GM18499 (cell line): Measurements from ENCODE around the gene ADAMTS6.
"Not testable (repeated sequence)": the region's sequence is repeated elsewhere in the genome, so short reads cannot be mapped to it uniquely, and the experiment has no call there.

Experiments used
- ATAC-seq: cut with Tn5 transposase; IDR thresholded peaks from one replicate; pipeline ENCODE4 v1.9.1; 2021; ENCODE audit warnings: moderate number of reproducible peaks; ENCODE audit not compliant: insufficient read depth, unreplicated experiment

Gene ADAMTS6

DNA sequence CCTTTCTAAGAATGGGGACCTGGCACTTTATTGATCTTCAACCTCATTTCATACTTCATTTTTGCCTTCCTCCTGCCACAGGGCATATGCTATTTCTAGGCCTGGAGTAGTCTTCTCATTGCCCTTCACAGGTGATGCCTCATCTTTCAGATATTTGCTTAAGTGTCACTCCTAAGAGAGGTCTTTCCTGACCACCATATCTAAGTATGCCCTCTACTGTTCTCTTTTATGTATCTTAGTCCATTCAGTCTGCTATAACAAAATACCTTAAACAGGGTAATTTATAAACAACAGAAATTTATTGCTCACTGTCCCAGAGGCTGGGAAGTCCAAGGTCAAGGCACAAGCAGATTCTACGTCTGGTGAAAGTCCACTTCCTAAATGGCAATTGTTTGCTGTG, 99.1 kb downstream of the ADAMTS6 start:
- ATAC-seq = no peak

DNA sequence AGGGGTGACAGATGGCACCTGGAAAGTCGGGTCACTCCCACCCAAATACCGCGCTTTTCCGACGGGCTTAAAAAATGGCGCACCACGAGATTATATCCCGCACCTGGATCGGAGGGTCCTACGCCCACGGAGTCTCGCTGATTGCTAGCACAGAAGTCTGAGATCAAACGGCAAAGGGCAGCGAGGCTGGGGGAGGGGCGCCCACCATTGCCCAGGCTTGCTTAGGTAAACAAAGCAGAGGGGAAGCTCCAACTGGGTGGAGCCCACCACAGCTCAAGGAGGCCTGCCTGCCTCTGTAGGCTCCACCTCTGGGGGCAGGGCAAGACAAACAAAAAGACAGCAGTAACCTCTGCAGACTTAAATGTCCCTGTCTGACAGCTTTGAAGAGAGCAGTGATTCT, 111.2 kb downstream of the ADAMTS6 start:
- ATAC-seq = not testable (repeated sequence)

DNA sequence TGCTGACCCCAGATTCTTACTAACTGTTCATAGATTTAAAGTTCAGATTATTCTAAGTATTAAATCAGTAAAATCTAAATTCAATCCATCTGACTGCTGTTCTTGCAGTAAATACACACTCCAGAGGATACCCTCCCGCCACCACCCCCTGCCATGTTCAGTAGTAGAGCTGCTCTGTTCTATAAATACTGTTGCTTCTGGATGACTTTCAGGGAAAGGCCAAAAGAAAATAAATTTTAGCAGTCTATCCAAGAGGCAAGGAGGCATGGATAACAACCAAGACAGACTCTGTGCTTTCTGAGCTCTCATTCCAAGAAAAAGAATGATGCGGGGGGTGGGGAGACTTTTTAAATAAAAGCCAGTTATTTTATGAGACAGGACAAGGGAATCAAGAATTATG, 115.1 kb downstream of the ADAMTS6 start:
- no peak for ATAC-seq

DNA sequence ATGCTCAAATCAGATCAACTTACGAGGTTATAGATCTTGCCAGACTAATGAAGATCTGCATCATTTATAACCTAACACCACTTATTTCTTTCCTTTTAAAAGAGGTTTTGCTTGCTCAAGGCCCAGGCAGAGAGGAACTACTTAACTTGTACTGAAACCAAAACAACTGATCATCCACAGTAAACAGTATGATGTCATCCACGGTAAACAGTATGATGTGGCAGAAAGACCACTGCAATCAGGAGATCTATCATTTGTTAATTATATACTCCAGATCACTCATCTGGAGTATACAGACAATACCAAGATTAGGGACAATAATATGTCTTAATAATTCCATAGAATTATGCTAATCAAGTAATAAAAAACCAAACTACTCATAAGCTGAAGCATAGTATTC, 116.8 kb downstream of the ADAMTS6 start:
- no peak for ATAC-seq

DNA sequence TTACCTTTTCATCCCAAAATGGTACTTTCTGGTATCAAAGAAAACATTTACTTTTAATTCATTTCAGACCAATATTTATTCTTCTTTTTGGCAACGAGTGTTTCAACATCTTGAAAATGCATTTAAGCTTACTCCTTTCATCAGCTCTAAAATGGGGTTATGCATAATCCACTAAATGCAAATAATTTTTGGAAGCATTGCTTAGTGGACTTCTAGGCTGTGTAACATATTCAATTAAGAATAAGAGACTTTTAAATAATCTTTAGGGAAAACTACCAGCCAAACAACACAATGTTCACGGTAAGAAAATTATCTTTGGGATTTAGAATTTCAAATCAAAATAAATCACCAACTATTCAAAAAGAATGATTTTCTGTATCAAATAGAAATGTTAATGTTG, 118.2 kb downstream of the ADAMTS6 start:
- no peak for ATAC-seq

DNA sequence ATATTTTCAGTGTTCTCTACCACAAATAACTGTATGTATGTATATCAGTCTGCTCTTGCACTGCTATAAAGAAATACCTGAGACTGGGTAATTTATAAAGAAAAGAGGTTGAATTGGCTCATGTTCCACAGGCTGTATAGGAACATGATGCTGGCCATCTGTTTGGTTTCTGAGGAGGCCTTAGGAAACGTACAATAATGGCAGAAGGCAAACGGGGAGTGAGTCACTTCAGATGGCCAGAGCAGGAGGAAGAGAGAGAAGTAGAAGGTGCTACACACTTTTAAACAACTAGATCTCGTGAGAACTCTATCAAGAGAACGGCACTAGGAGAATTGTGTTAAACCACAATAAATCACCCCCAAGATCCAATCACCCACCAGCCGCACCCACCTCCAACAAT, 121.7 kb downstream of the ADAMTS6 start:
- ATAC-seq = no peak

DNA sequence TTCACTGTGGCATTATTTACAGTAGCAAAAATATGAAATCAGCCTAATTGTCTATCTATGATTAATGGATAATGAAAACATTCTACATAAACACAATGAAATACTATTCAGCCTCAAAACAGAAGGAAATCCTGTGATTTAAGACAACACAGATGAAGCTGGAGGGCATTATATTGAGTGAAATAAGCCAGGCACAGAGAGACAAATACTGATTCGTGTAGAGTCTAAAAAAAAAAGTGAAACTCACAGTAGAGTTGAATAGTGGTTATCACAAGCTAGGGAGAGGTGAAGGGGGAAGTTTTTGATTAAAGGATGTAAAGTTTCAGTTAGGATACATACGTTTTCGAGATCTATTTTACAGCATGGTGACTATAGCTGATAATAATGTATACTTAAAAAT, 122.2 kb downstream of the ADAMTS6 start:
- no peak for ATAC-seq

DNA sequence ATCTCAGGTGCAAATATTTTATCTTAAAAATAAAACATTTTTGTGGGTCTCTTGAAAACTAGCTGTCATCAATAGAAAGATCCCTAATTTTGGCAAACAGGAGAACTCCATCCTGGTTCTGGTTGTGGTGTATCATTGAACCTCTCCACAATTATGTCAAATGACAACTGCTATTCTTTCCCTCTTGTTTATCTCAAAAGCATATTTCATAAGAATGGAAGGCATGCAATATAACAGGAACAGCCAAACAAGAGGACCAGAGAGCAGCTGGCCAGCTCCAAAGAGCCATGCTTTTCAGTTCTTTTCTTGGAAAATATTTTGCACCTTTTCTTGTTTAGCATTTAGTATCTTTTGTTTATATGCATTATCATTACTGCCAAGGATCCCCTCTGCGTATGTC, 125.4 kb downstream of the ADAMTS6 start:
- no peak for ATAC-seq

DNA sequence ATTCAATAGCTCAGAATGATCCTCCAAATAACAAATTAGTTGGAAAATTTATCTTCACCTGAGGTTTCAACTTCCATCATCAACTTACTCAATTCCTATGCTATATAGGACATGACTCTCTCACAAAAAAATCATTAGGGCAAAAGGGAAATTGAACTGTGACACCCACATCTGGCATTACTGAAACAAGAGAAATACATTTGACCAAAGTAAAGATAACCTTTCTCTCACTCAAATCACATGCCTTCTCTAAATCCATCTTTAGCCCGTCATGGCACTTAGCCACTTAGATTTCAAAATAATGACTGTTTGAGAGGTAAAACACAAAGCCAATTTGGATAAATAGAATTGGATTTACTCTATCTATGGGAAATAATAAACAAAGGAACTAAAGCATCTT, 126.4 kb downstream of the ADAMTS6 start:
- ATAC-seq = no peak

DNA sequence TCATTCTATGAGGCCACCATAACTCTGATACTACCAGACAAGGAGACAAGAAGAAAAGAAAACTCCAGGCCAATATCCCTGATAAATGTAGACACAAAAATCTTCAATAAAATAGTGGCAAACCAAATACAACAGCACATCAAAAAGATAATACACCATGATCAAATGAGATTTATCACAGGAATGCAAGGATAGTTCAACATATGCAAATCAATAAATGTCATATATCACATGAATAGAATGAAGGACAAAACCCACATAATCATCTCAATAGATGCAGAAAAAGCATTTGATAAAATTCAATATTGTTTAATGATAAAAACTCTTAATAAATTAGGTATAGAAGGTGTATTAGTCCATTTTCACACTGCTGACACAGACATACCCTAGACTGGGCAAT, 139.9 kb downstream of the ADAMTS6 start:
- no peak for ATAC-seq

DNA sequence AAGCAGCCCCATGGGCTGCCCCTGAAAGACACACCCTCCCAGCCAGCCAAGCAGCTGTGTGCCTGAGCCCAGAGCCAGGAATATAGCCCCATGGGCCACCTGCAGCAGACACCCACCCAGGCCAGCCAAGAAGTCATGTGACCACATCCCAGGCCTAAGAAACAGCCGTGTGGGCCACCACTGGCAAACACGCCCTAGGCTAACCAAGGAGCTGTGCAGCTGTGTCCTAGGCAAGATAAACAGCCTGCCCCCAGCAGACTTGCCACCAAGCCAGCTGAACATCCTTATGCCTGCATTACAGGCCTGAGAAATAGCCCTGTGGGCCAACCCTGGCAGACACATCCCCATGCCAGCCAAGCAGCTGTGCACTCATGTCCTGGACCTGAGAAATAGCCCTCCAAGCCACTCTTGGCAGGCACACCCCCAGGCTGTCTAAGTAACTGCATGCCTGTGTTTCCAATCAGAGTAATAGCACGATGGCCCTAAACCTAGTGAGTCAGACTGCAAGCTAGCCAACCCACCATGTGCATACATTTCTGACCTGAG, 143.0 kb downstream of the ADAMTS6 start:
- no peak for ATAC-seq

DNA sequence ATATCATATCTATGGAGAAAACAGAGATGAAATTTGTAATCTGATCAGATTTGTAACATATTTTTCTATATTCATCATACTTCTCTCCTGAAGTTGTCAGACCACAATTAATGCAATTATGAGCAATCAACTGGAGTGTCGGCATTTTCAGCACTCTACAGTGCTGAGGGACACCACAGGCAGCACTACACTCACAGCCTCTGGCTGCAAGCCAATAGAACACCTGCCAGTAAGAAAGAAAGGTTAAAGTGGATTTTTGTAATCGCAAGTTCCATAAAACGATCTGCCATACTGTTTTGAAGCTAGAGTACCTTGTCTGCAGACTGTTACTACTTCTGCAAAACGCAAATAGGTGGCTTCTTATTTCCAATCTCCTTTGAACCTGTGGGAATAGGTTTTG, 147.6 kb downstream of the ADAMTS6 start:
- ATAC-seq = no peak

DNA sequence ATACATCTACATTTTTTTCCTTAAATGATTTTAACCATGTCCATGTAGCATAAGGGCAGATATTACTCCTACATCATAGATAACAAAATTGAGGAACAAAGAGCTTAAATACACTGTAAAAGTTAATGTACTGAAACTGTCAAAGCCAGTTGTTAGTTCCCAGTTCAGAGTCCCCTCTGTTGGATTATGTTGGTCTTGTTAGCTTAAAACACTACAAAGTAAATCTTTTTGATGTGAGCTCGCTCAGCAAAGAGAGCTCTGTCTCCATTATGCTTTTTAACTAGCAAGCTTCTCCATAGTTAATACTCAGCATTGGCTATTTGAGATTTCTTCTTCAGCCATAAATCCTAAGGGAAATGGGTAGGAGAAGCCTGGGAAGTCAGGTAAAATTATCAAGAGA, 149.1 kb downstream of the ADAMTS6 start:
- ATAC-seq = no peak

DNA sequence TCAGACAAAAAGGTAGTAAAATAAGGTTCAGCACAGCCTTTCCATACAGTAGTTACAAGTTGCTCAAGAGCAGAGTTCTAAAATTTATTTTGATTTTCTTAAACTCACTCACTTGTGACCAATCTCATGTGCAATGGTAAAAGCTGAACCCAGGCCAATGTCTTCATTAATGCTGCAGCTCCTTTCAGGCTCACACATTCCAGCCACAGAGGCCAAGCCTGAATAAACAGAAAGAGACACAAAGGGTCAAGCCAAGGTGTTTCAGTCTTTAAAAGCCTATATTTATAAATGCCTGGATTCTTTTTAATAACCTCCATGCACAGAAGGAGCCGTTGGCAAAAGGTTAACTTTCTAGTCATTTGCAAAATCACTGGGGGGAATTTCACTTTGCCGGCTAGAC, 152.5 kb downstream of the ADAMTS6 start:
- ATAC-seq = no peak

DNA sequence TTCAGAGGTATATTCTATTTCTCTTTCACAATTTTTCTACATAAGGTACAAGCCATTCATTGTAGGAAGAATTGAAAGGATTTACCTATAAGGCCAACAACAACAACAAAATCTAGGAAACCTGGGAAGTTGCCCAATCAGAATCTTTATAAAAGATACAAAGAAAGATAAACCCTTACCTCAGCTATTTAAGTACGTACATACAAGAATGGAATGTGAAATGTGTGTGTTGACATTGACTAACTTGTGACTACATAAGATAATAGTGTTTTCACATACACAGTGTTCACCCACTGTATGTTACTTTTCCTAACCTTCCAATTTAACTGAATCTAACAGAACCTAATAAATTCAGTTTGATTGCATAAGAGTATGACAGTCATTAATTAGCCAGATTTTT, 154.1 kb downstream of the ADAMTS6 start:
- ATAC-seq = no peak

DNA sequence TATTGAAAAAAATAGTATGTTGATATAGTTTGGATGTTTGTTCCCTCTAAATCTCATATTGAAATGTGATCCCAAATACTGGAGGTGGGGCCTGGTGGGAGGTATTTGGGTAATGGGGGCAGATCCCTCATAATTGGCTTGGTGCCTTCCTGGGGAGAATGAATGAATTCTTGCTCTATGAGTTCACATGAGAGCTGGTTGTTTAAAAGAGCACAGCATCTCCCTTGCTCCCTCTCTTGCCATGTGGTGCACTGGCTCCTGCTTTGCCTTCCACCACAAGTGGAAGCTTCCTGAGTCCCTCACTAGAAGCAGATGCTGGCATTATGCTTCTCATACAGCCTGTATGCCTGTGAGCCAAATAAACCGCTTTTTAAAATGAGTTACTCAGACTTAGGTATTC, 154.8 kb downstream of the ADAMTS6 start:
- no peak for ATAC-seq

DNA sequence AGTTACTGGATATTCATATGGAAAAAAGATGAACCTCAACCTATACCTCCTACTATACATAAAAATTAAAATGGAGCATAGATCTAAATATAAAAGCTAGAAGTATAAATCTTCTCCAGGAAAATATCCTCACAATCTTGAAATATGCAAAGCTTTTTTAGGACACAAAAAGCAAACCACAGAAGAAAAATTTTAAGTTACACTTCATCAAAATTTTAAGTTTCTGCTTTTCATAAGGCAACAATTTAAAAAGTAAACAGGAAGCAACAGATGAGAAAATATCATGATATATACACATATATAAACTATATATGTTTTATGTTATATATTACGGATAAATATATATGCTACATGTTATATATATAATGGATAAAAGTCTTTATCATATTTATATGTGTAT, 157.5 kb downstream of the ADAMTS6 start:
- no peak for ATAC-seq

DNA sequence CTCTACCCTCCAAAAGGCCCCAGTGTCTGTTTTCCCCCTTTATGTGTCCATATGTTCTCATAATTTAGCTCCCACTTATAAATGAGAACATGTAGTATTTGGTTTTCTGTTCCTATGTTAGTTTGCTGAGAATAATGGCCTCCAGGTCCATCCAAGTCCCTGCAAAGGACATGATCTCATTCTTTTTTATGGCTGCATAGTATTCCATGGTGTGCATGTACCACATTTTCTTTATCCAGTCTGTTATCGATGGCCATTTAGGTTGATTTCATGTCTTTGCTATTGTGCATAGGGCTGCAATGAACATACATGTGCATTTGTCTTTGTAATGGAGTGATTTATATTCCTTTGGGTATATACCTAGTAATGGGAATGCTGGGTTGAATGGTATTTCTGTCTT, 161.0 kb downstream of the ADAMTS6 start:
- not testable (repeated sequence) for ATAC-seq

DNA sequence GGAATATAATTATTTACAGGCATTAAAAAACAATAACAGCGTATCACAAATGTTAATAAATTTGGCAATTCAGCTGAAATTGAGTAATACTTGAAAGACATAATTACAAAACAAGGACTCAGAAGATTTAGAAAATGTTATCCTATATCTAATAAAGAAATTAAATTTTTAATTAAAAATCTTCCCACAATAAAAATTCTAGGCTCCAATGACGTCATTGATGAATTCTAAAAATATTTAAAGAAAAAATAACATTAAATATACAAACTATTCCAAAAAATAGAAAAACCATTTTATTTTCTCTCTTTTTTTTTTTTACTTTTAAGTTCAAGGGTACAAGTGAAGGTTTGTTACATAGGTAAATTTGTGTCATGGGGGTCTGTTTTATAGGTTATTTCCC, 161.5 kb downstream of the ADAMTS6 start:
- ATAC-seq = no peak

DNA sequence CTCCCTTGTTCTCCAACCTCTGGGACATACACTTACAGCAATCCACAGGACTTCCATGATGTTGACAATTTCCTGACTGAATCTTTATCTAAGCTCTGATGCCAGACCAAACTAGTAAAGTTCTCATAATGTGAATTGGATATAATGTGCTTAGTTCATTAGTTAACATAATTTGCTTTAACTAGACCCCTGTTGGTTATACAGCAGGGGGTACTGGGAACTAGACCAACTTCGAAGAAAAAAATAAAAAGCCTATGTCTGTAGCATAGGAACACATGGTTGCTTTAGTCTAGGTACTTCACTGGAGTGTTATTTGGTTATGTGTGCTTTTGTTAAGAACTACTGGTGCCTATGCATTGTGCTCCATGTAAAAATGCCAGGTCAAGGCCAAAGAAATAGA, 173.8 kb downstream of the ADAMTS6 start:
- ATAC-seq = no peak

DNA sequence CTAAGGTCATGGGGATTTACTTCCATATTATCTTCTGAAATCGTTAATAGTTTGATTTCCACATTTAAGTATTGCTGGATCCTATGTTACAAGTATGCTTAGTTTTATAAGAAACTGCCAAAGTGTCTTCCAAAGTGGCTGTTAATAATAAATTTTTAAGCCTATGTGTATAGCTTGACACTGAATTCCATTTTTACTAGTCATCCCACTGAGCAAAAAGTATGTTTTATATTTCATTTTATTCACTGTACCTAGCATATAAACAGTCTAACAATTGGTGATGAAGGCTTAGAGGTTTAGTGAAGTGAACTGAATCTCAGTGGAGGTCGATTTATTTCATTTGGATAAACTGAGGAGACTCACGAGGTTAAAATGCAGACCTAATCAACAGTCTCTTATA, 174.6 kb downstream of the ADAMTS6 start:
- ATAC-seq = no peak

DNA sequence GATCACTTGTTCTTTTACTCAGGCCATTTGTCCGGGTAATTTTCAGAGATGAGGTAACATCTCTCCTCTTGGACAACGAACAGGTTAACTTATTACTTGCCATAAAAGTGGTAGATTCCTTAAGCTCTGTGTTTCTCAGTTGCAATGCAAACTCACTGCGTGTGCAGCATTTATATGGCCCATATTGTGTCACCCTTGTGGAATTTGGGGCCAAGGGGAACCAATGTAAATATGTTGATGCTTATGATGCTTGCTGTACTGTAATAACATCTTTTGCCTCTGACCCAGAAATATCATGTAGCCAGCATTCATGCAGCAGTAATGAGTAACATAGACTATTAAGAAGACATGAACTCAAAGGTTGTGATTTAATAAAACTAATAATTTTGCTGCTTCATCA, 175.8 kb downstream of the ADAMTS6 start:
- no peak for ATAC-seq

DNA sequence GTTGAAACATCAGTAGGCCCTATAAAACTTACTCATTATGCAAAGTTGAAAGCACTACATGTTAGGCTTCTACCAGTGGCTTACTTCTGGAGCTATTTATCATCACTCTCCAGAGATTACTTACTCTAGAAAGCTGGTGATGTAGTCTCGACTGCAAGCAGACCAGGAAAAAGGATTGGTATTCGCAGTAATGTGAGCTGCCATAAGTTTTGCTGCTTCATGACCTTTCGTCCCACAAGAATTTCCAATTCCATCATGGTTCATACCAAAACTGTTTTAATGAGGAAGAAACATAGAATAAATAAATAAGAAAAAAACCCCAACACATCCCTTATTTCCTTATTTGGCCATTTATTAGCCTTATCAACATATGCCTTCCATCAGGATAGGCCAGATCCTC, 181.9 kb downstream of the ADAMTS6 start:
- ATAC-seq = no peak
